Spleen (tissue), 7 donors: ENCODE data around the gene SOS1.

Source experiments
- CTCF ChIP-seq, 11 experiments: fragments of 200-600 bp in 7 of 11; fragments of 450-650 bp in 4 of 11; sonication (generic) in 4 of 11; IDR thresholded peaks in 8 of 11; conservative IDR thresholded peaks in 3 of 11; 1 replicate in 7 of 11; 2 replicates in 4 of 11; pipeline versions ENCODE4 v1.4.0 to v1.8.0; 2016 to 2021; ENCODE audit warnings: antibody characterized with exemption in 11 of 11, inconsistent platforms in 4 of 11, mild to moderate bottlenecking in 1 of 11
- POLR2A ChIP-seq, 3 donors: fragments of 450-650 bp; IDR thresholded peaks; one replicate each; pipeline ENCODE4 v1.5.1; 2017; ENCODE audit warnings: antibody characterized with exemption in 3 of 3, mild to moderate bottlenecking in 1 of 3
- POLR2AphosphoS5 ChIP-seq, 3 donors: sonication (generic); formaldehyde crosslinking; IDR thresholded peaks; one replicate each; pipeline ENCODE4 v1.5.1; 2017; ENCODE audit warnings: antibody characterized with exemption in 3 of 3
- donor health status: DM: no; HTN: no; CAD: no; lungs with moderate emphysema.
- donor health status: DM: no; HTN: no; CAD: no.
- donor health status: DM: no; HTN: no; CAD: no.

DNA sequence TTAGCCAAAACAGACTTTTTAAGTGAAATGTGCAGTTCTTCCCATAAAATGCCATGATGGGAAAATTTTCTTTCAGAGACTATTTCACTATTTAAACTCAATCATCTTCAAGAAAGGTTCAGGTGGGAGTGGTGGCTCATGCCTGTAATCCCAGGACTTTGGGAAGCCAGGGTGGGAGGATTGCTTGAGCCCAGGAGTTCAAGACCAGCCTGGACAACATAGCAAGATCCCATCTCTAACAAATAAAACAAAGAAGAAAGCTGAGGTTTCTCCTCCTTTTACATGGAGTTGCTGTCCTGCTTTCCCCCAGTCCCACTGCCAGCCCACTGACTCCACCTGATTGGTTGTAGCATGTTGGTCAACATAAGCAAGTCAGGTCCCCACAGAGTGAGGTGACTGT, 25.8 kb upstream of the SOS1 start:
- TF ChIP-seq CTCF (IDR thresholded peaks at IDR 0.05 in 8 of 11, conservative IDR thresholded peaks at IDR 0.05 in 3 of 11) (no peak), POLR2A (IDR thresholded peaks at IDR 0.05) (no peak), POLR2AphosphoS5 (IDR thresholded peaks at IDR 0.05) (no peak)
